Epidermal melanocyte (primary cell): ENCODE results near the gene SPIN1.

Source experiments
- DNase-seq: peaks from one replicate; pipeline ENCODE4 v3.0.0; 2011; ENCODE audit warnings: low spot score; ENCODE audit not compliant: insufficient read length

The SPIN1 gene

GRCh38 chr9:88388886-88389605 lies 802 bp downstream of the SPIN1 start:
- peak; percentile 56 for DNase-seq

GRCh38 chr9:88390371-88390990 lies 2.2 kb downstream of the SPIN1 start:
- DNase-seq, result no peak

DNA sequence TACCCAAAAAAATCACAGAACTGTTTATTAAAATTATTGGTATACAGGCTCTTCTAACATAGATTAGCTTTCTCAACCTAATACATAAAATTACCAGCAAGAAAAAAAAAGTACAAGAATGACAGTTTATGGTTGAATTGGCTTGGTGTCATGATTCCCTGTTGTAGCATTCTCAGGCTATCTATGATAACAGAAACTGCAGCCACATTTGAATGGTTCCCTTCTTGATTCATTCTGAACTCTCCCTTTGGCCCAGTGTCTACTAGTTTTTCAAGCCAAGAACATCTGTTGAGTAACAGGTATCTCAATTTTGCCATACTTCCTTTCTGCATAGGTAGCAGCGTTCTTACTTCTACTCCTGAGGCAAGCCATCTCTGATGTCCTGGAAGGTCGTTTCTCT lies 3.0 kb downstream of the SPIN1 start:
- no peak for DNase-seq

DNA sequence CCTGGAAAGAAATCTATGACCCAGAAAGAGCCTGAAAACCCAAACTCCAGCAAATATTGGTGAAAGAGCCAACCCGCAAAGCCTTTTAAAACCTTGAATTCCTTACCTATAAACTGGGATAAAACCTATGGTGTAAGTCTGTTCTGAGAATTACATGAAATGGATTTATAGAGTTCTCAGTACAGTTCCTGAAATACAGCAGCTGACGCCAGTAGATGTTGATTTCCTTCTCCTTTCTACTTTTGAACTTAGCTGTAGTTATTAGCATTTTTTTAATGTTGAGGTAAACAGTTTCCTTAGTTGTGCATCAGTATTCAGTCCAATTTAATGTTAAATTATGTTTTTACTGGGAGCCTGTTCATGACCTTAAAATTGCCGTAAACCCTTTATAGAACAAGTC lies 3.7 kb downstream of the SPIN1 start:
- DNase-seq, result no peak

- DNase-seq, result no peak
These were observed 4.3 kb downstream of the SPIN1 start for GRCh38 chr9:88392549-88392948.

DNA sequence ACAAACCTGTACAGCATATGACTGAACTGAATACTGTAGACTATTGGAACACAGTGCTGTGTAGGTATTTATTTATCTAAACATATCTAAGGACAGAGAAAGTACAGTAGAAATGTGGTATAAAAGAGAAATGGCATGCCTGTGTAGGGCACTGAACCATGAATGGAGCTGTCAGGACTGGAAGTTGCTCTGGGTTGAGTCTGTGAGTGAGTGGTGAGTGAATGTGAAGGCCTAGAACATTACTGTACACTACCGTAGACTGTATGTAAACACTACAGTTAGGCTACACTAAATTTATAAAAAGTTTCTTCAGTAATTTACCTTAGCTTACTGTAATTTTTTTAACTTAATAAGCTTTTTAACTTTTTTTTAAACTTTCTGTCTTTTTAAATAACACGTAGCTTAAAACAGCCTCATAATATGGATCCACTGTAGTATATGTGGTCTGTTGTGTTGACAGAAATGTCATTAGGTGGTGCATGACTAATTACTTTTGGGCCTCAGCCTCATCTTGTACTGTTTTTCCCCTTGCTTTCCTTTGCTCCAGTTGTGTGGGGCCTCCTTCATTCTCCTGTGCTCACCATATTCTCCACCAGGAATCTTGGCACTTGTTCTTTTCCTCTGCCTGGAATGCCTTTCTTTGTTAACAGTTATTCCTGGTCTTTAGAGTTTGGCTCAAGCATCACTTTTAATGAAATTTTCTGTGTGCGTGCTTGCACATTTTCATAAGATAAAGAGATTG lies 8.8 kb downstream of the SPIN1 start:
- no peak for DNase-seq

DNA sequence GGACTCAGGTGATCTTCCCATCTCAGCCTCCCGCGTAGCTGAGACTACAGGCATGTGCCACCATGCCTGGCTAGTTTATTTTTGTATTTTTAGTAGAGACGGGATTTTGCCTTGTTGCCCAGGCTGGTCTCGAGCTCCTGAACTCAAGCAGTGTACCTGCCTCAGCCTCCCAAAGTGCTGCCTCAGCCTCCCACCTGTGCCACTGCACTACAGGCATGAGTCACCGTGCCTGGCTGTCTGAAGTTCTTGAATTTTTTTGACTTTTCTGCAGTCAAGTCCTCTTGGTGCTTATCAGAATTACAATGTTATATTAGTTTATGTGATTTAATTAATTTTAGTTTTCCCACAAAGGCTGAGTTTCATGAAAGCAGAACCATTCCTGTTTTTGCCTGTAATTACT lies 9.8 kb downstream of the SPIN1 start:
- DNase-seq, result no peak

DNA sequence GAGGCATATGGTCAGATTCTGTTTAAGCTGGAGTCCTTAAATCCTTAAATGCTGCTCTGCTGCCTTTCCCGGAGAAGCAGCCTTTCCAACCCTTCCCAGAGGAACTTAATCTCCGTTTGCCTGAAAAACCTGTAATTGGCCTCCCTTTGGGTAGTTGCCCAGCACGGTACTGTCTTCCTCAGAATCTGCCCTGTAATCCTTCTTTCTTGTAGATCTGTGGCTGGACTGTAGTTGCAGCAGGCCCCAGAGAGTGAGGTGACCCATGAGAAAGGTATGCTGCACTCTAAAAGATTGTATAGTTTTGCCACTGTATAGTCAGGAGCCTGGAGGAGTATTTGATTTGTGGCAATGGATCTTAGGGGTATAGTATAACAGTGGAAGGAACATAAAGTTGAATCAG lies 11.7 kb downstream of the SPIN1 start:
- no peak for DNase-seq

GRCh38 chr9:88403340-88403739 lies 15.1 kb downstream of the SPIN1 start:
- DNase-seq, result no peak

DNA sequence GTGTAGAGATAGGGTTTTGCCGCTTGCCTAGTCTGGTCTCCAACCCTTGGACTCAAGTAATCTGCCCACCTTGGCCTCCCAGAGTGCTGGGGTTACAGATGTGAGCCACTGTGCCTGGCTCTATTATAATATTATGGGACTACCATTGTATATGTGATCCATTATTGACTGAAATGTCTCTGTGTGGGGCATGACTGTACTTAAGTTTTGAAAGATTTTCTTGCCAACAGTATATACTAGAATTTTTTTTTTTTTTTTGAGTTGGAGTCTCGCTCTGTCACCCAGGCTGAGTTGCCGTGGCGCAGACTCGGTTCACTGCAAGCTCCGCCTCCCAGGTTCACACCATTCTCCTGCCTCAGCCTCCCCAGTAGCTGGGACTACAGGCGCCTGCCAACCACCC lies 17.8 kb downstream of the SPIN1 start:
- DNase-seq, result no peak

- no peak for DNase-seq
These were observed 23.2 kb downstream of the SPIN1 start for GRCh38 chr9:88411471-88411870.

- DNase-seq, result no peak
These were observed 26.1 kb downstream of the SPIN1 start for GRCh38 chr9:88414298-88414697.

GRCh38 chr9:88418025-88418424 lies 29.8 kb downstream of the SPIN1 start:
- no peak for DNase-seq

GRCh38 chr9:88418715-88419540 lies 30.7 kb downstream of the SPIN1 start:
- DNase-seq, result no peak

DNA sequence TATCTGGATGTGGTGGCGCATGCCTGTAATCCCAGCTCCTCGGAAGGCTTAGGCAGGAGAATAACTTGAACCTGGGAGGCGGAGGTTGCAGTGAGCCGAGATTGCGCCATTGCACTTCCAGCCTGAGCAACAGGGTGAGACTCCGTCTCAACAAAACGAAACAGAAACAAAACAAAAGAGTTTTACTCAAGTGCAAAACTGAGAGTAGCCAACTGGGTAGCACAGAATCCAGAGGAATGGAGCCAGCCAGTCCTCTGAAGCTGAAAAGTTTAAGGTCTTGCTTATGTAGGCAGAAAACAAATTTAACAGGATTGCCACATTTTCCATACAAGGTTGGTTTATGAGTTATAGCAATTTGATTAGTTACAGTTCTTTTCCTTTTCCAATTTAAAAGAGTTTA lies 32.0 kb downstream of the SPIN1 start:
- no peak for DNase-seq

DNA sequence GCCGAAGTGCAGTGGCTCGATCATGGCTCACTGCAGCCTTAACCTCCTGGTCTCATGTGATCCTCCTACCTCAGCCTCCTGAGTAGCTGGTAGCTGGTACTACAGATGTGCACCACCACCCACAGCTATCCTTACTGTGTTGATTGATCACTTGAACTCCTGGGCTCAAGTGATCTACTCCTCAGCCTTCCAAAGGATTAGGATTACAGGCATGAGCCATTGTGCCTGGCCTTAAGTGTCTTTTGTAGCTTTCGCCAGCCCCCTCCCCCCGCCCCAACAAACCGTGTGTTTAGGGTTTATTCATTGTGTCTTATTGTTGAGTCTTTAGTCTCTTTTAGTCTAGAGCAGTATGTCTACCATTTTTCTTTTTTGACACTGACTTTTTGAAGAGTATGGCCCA lies 33.1 kb downstream of the SPIN1 start:
- DNase-seq, result no peak

- no peak for DNase-seq
These were observed 37.3 kb downstream of the SPIN1 start for GRCh38 chr9:88425538-88425950.

GRCh38 chr9:88426651-88427050 lies 38.4 kb downstream of the SPIN1 start:
- no peak for DNase-seq

GRCh38 chr9:88429595-88430430 lies 41.6 kb downstream of the SPIN1 start:
- DNase-seq, result no peak

DNA sequence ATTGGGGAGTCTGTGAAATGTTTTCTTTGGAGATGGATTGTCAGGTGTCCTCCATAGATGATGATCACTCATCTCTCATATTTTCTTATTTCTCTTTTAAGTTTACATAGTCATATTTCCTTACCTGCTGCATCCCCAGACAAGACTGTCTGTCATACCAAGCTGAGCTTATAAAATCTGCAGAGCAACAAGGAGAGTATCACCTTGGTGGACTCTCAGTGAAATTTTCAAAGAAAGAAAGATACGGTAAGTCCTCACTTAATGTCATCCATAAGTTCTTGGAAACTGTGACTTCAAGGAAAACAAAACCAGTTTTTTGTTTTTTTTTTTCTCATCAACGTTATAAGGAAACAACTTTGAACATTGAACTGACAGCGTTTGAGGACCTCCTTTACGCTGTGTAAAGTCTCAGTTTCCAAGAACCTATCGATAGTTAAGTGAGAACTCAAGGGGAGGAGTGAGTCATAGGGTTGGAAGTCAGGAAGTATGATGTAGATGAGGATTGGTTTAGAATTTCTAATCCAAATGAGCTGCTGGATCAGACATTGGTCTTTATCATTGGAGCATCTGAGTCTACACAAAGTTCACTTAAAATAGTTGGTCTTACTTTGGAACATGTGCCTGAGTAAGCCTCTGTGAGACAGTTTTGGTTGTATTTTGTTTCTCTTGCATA lies 45.5 kb downstream of the SPIN1 start:
- DNase-seq, result no peak
